Fibroblast of lung (primary cell): ENCODE measurements around the gene FRS3.

Source experiments
- EZH2 ChIP-seq: IDR thresholded peaks from 2 replicates; pipeline ENCODE4 v1.5.1; 2012; ENCODE audit warnings: low read length, control low read depth, mild to moderate bottlenecking; ENCODE audit errors: missing control alignments
- TF ChIP-seq, protein P1 (sequence below), 2 donors: IDR thresholded peaks in 1 of 2; conservative IDR thresholded peaks in 1 of 2; 1 replicate in 1 of 2; 2 replicates in 1 of 2; pipeline ENCODE4 v1.5.1; 2011 to 2012; ENCODE audit warnings: low read length in 2 of 2, control low read depth in 1 of 2, inconsistent platforms in 1 of 2, low read depth in 1 of 2, mild to moderate bottlenecking in 1 of 2

DNA sequence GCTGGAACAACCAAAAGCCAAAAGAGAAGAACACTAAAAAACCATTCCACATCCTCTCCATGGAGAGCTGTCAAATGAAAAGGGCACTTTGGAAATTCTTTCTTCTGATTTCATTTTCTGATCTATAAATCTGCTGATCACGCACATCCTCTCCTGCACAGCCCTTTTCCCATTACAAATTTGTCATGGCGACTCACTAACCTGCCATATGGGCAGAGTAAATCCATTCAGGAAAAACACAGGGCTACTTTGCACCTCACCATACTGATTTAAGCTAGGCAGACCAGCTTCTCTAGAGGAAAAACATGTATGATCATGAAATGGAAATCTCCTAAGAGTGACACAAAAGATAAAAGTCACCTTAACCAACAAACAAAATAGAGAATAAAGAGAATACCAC lies 33.8 kb upstream of the FRS3 start:
- TF ChIP-seq, protein P1, sequence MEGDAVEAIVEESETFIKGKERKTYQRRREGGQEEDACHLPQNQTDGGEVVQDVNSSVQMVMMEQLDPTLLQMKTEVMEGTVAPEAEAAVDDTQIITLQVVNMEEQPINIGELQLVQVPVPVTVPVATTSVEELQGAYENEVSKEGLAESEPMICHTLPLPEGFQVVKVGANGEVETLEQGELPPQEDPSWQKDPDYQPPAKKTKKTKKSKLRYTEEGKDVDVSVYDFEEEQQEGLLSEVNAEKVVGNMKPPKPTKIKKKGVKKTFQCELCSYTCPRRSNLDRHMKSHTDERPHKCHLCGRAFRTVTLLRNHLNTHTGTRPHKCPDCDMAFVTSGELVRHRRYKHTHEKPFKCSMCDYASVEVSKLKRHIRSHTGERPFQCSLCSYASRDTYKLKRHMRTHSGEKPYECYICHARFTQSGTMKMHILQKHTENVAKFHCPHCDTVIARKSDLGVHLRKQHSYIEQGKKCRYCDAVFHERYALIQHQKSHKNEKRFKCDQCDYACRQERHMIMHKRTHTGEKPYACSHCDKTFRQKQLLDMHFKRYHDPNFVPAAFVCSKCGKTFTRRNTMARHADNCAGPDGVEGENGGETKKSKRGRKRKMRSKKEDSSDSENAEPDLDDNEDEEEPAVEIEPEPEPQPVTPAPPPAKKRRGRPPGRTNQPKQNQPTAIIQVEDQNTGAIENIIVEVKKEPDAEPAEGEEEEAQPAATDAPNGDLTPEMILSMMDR (conservative IDR thresholded peaks at IDR 0.05 in 1 of 2, IDR thresholded peaks at IDR 0.05 in 1 of 2; ENCODE audit: low read depth in 1 of 2, low read length in 2 of 2): no peak
- TF ChIP-seq EZH2: no peak
